Measurements from ENCODE around the gene GAB2.
A peak's percentile ranks its signal among the peaks of the same experiment; 100 is the strongest.
"Not testable (repeated sequence)": the region's sequence is repeated elsewhere in the genome, so short reads cannot be mapped to it uniquely, and the experiment has no call there.

GAB2 gene, protein sequence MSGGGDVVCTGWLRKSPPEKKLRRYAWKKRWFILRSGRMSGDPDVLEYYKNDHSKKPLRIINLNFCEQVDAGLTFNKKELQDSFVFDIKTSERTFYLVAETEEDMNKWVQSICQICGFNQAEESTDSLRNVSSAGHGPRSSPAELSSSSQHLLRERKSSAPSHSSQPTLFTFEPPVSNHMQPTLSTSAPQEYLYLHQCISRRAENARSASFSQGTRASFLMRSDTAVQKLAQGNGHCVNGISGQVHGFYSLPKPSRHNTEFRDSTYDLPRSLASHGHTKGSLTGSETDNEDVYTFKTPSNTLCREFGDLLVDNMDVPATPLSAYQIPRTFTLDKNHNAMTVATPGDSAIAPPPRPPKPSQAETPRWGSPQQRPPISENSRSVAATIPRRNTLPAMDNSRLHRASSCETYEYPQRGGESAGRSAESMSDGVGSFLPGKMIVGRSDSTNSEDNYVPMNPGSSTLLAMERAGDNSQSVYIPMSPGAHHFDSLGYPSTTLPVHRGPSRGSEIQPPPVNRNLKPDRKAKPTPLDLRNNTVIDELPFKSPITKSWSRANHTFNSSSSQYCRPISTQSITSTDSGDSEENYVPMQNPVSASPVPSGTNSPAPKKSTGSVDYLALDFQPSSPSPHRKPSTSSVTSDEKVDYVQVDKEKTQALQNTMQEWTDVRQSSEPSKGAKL

DNA sequence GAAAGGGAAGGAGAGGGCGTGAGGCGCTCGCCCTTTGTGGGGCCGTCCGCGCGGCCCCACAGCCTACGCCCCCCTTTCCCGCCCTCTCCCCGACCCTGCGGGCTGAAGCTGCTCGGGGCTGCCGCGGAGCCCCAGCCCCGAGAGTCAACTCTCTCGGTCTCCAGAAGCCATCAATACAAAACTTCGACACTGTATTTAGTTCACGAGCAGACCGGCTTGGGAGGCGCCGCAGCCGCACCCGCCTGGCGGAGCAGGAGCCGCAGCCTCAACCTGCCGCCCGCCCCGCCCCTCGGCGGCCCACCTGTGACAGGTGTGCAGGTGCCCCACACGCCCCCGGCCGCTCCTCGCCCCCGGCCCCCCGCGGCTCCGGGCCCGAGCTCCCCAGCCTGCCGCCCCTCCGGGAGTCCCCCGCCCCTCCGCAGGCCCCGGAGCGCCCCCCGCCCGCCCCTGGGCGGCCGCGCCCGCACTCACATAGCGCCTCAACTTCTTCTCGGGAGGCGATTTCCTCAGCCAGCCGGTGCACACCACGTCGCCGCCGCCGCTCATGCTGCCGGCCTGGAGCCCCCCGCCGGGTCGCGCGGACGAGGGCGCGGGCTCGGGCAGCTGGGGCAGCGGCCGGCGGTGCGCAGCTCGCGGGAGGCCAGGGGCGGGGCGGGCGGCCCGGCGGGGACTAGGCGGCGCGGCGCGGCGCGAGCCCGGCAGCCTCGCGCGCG is at the start of gene GAB2:
Gene GAB2, minus strand, starts transcription at position 646 of the 713 bp plus-strand sequence. Its CDS starts 100 bp downstream, at position 546.
- H3K27me3 ChIP-seq (ENCODE audit: insufficient read depth, insufficient read length), result peaks cover 15% of the 10 kb centered on the region
- DNase-seq (ENCODE audit: low read depth, low spot score), result no peak
- peak within 1 kb of the TSS; percentile 54 for H3K4me3 ChIP-seq (ENCODE audit: insufficient read length, low read depth)
- H3K9me3 ChIP-seq (ENCODE audit: insufficient read depth, low read length), result no peaks in the 10 kb centered on the region
- H3K9ac ChIP-seq (ENCODE audit: insufficient read length, low read depth), result peak within 1 kb of the TSS; percentile 81
- TF ChIP-seq YY1 (IDR thresholded peaks at IDR 0.05; ENCODE audit: insufficient read depth, insufficient read length), result no peak
- TF ChIP-seq SUZ12 (IDR thresholded peaks at IDR 0.05; ENCODE audit: extremely low read depth, insufficient read depth, insufficient read length), result no peak
- no peak for TF ChIP-seq ZNF274 (IDR thresholded peaks at IDR 0.05; ENCODE audit: low read depth, low read length)
- peaks cover 4% of the 10 kb centered on the region for H3K4me1 ChIP-seq (ENCODE audit: insufficient read depth, insufficient read length)
- H3K36me3 ChIP-seq (ENCODE audit: insufficient read depth, insufficient read length, low read length), result no peaks in the 10 kb centered on the region

DNA sequence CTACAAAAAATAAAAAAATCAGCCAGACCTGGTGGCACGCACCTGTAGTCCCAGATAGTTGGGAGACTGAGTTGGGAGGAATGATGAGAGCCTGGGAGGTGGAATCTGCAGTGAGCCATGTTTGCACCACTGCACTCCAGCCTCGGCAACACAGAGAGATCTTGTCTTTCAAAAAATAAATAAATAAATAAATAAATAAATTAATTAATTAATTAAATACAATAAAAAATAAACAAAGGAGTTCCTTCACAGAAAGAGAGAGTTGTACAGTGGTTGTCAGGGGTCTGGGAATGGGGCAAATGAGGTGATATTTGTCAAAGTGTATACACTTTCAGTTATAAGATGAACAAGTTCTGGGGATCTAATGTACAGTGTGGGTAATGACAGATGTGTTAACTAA is 49.8 kb upstream of the GAB2 start:
- no peak overlapping the region for H3K9ac ChIP-seq (ENCODE audit: insufficient read length, low read depth)
- DNase-seq (ENCODE audit: low read depth, low spot score), result no peak
- no peaks in the 10 kb centered on the region for H3K27me3 ChIP-seq (ENCODE audit: insufficient read depth, insufficient read length)
- H3K9me3 ChIP-seq (ENCODE audit: insufficient read depth, low read length), result no peaks in the 10 kb centered on the region
- H3K4me1 ChIP-seq (ENCODE audit: insufficient read depth, insufficient read length), result no peaks in the 10 kb centered on the region
- H3K4me3 ChIP-seq (ENCODE audit: insufficient read length, low read depth), result no peak overlapping the region
- TF ChIP-seq SUZ12 (IDR thresholded peaks at IDR 0.05; ENCODE audit: extremely low read depth, insufficient read depth, insufficient read length) (no peak), ZNF274 (IDR thresholded peaks at IDR 0.05; ENCODE audit: low read depth, low read length) (no peak), YY1 (IDR thresholded peaks at IDR 0.05; ENCODE audit: insufficient read depth, insufficient read length) (no peak)
- peaks cover 24% of the 10 kb centered on the region for H3K36me3 ChIP-seq (ENCODE audit: insufficient read depth, insufficient read length, low read length)

DNA sequence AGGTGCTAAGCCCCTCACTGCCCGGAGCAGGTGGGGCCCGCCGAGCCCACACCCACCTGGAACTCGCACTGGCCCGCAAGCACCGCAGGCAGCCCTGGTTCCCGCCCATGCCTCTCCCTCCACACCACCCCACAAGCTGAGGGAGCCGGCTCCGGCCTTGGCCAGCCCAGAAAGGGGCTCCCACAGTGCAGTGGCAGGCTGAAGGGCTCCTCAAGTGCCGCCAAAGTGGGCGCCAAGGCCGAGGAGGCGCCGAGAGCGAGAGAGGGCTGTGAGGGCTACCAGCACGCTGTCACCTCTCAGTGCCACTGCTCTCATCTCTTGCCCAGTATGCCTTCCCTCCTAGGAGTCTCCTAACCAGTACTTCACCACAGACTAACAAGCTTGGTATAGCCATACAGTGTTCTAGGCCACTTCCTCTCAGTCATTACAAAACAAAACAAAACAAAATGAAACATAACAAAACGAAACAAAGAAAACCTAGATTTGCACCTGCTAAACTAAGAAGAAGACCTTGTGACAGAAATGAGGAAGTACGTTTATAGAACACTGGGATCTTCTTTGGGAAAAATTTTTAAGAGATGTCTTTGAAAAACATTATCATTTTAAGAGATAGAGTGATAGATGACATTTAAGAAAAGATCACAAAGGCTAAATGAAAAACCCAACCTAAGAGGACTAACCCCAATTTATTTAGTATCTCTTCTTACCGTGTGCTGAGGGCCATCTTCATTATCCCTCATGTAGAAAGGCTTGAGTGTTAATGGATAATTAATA is 47.7 kb upstream of the GAB2 start:
- Histone ChIP-seq H3K4me1 (ENCODE audit: insufficient read depth, insufficient read length) (no peaks in the 10 kb centered on the region), H3K27me3 (ENCODE audit: insufficient read depth, insufficient read length) (no peaks in the 10 kb centered on the region), H3K9ac (ENCODE audit: insufficient read length, low read depth) (no peak overlapping the region), H3K4me3 (ENCODE audit: insufficient read length, low read depth) (no peak overlapping the region), H3K36me3 (ENCODE audit: insufficient read depth, insufficient read length, low read length) (peaks cover 33% of the 10 kb centered on the region), H3K9me3 (ENCODE audit: insufficient read depth, low read length) (no peaks in the 10 kb centered on the region)
- TF ChIP-seq YY1 (IDR thresholded peaks at IDR 0.05; ENCODE audit: insufficient read depth, insufficient read length), result no peak
- TF ChIP-seq SUZ12 (IDR thresholded peaks at IDR 0.05; ENCODE audit: extremely low read depth, insufficient read depth, insufficient read length), result no peak
- no peak for TF ChIP-seq ZNF274 (IDR thresholded peaks at IDR 0.05; ENCODE audit: low read depth, low read length)
- DNase-seq (ENCODE audit: low read depth, low spot score), result no peak

DNA sequence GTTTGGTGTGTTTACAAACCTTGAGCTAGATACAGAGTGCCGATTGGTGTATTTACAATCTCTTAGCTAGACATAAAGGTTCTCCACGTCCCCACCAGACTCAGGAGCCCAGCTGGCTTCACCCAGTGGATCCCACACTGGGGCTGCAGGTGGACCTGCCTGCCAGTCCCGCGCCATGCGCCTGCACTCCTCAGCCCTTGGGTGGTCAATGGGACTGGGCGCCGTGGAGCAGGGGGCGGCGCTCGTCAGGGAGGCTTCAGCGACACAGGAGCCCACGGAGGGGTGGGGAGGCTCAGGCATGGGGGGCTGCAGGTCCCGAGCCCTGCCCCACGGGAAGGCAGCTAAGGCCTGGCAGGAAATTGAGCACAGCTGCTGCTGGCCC is 47.2 kb upstream of the GAB2 start:
- peaks cover 38% of the 10 kb centered on the region for H3K36me3 ChIP-seq (ENCODE audit: insufficient read depth, insufficient read length, low read length)
- DNase-seq (ENCODE audit: low read depth, low spot score); H3K4me3 ChIP-seq (ENCODE audit: insufficient read length, low read depth); H3K9ac ChIP-seq (ENCODE audit: insufficient read length, low read depth); H3K27me3 ChIP-seq (ENCODE audit: insufficient read depth, insufficient read length); H3K9me3 ChIP-seq (ENCODE audit: insufficient read depth, low read length); H3K4me1 ChIP-seq (ENCODE audit: insufficient read depth, insufficient read length): not testable (repeated sequence)

DNA sequence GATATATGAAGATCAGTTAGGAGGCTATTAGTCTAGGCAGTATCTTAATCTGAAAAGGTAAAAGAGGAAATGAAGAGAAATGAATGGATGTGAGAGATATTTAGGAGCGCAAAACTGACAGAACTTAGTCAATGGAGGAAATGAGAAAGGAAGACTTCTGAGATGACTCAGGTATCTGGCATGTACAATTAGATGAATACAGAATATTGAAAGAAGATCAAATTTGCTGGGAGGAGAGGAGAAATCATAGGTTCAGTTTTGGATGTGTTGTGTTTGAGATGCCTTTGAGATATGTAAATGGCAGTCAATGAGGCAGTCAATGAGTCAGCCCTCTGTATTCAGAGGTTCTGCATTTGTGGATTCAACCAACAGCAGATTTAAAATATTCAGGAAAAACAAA is 42.9 kb upstream of the GAB2 start:
- Histone ChIP-seq H3K9me3 (ENCODE audit: insufficient read depth, low read length) (no peaks in the 10 kb centered on the region), H3K36me3 (ENCODE audit: insufficient read depth, insufficient read length, low read length) (peaks cover 33% of the 10 kb centered on the region), H3K4me1 (ENCODE audit: insufficient read depth, insufficient read length) (no peaks in the 10 kb centered on the region), H3K9ac (ENCODE audit: insufficient read length, low read depth) (no peak overlapping the region), H3K4me3 (ENCODE audit: insufficient read length, low read depth) (no peak overlapping the region), H3K27me3 (ENCODE audit: insufficient read depth, insufficient read length) (no peaks in the 10 kb centered on the region)
- TF ChIP-seq SUZ12 (IDR thresholded peaks at IDR 0.05; ENCODE audit: extremely low read depth, insufficient read depth, insufficient read length), result no peak
- no peak for TF ChIP-seq ZNF274 (IDR thresholded peaks at IDR 0.05; ENCODE audit: low read depth, low read length)
- no peak for TF ChIP-seq YY1 (IDR thresholded peaks at IDR 0.05; ENCODE audit: insufficient read depth, insufficient read length)
- no peak for DNase-seq (ENCODE audit: low read depth, low spot score)

DNA sequence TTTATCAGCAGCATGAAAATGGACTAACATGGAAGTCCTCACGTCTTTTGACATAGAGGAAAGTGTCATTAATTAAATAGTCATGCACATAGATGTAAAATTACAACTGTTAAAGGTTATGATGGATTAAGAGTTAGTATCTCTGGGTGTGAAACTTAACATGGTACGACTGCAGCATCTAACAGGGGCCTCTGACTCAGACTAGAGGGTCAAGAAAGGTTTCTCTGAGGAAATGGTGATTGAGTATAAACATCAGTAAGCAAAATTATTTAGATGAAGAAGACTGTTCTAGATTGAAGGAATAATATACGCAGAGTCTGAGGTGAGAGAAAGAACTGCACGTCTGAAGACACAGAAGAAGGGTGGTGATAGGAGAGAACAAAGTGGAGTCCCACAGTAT is 42.1 kb upstream of the GAB2 start:
- no peaks in the 10 kb centered on the region for H3K9me3 ChIP-seq (ENCODE audit: insufficient read depth, low read length)
- no peaks in the 10 kb centered on the region for H3K4me1 ChIP-seq (ENCODE audit: insufficient read depth, insufficient read length)
- no peak overlapping the region for H3K4me3 ChIP-seq (ENCODE audit: insufficient read length, low read depth)
- TF ChIP-seq SUZ12 (IDR thresholded peaks at IDR 0.05; ENCODE audit: extremely low read depth, insufficient read depth, insufficient read length) (no peak), ZNF274 (IDR thresholded peaks at IDR 0.05; ENCODE audit: low read depth, low read length) (no peak), YY1 (IDR thresholded peaks at IDR 0.05; ENCODE audit: insufficient read depth, insufficient read length) (no peak)
- no peak overlapping the region for H3K9ac ChIP-seq (ENCODE audit: insufficient read length, low read depth)
- no peaks in the 10 kb centered on the region for H3K27me3 ChIP-seq (ENCODE audit: insufficient read depth, insufficient read length)
- no peak for DNase-seq (ENCODE audit: low read depth, low spot score)
- H3K36me3 ChIP-seq (ENCODE audit: insufficient read depth, insufficient read length, low read length), result peaks cover 29% of the 10 kb centered on the region

Measured in NT2/D1 (cell line).